Astrocyte of the cerebellum (primary cell): ENCODE data around the gene FLRT1.
A peak's percentile ranks its signal among the peaks of the same experiment; 100 is the strongest.

Experiments used
- DNase-seq: peaks from one replicate; pipeline ENCODE4 v3.0.0-alpha.2; 2011; ENCODE audit warnings: low read depth
- H3K4me3 ChIP-seq: 2 replicates; pipeline ENCODE4 v1.5.1; 2011; ENCODE audit warnings: mild to moderate bottlenecking, low read depth, low read length, moderate library complexity
- CTCF ChIP-seq: IDR thresholded peaks from 2 replicates; pipeline ENCODE4 v1.5.1; 2012; ENCODE audit warnings: low read length, low read depth, moderate library complexity, mild to moderate bottlenecking; ENCODE audit errors: missing control alignments
- in situ Hi-C: cut with HindIII; loops from 2 replicates; pipeline ENCODE4 v1.10.0; 2017; ENCODE audit warnings: low sequenced_read_pairs

Gene FLRT1

DNA sequence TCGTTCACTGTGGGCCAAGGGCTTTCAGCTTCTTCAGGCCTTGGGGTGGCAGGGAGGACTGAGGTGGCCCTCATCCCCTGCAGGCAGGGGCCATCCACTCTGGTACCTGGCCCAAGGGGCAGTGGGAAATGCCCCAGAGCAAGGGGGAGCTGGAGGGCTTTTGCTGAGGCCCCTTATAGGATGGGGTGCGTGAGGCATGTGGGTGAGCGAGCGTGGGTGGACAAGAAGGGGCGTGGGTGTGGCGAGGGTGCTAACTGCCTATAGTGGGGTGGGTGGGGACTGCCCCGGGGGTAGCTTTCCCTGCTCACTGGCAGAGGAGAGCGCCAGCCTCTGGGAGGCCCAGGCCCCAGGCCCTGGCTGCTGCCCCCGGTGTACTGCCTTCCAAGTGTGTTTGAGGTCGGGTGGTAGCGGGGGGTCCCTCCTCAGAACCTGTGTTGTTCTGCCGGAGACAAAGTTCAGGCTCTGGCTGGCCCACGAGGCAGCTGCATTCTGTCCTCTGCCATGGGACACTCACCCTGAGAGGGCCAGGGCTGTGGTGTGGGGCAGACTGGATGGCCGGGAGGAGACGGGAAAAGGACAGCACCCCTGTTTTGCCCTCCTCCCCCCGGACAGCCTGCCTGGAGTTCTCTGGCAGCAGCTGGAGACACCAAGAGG, 3.4 kb downstream of the FLRT1 start:
- DNase-seq, result no peak
- TF ChIP-seq CTCF, result no peak
- in situ Hi-C loops, result no loop called here
- no peak overlapping the region for H3K4me3 ChIP-seq

GRCh38 chr11:64040684-64041322, 5.1 kb downstream of the FLRT1 start:
- TF ChIP-seq CTCF, result peak; percentile 53

GRCh38 chr11:64041846-64042245, 6.1 kb downstream of the FLRT1 start:
- H3K4me3 ChIP-seq, result no peak overlapping the region
- no peak for DNase-seq
- no peak for TF ChIP-seq CTCF
- in situ Hi-C loops, result no loop called here

More at GRCh38 chr11:64040684-64041322, 5.1 kb downstream of the FLRT1 start:
- no peak overlapping the region for H3K4me3 ChIP-seq
- in situ Hi-C loops, result no loop called here
- DNase-seq, result no peak

- no peak for TF ChIP-seq CTCF
- in situ Hi-C loops, result no loop called here
Observed at GRCh38 chr11:64042301-64042700, 6.6 kb downstream of the FLRT1 start.

GRCh38 chr11:64043545-64043944, 7.8 kb downstream of the FLRT1 start:
- TF ChIP-seq CTCF, result no peak
- no peak overlapping the region for H3K4me3 ChIP-seq
- DNase-seq, result no peak
- in situ Hi-C loops, result no loop called here

More at GRCh38 chr11:64042301-64042700, 6.6 kb downstream of the FLRT1 start:
- no peak for DNase-seq
- no peak overlapping the region for H3K4me3 ChIP-seq

DNA sequence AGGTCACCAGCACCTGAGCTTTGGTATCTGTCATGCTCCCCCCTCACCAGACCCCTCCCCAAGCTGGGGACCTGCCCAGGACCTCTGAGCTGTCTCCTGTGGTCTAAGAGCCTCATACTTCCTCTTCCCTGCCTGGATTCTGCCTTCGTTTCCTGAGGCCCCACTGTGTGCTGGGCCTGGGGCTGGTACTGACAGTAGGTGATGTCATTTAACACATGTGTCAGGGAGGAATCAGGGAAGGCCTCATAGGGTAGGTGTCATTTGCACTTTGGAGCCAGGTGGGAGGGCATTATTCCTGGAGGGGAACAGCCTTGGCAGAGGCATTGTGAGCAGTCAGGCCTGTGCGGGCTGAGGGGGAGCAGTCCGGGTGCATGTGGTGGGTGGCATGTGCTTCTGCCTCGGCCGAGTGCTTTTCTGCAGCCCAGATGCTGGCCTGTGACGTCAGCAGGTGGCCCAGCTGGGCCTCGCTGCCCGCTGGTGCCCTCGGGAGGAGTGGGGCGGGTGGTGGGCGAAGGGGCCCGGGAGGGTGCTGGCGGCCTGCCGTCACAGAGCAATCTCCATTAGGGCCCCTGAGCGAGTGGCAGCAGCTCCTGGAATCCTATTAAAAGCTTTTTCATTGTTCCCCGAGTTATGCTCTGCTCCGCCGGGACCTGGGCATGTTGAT, 9.1 kb downstream of the FLRT1 start:
- DNase-seq, result no peak
- no peak overlapping the region for H3K4me3 ChIP-seq
- in situ Hi-C loops, result no loop called here
- TF ChIP-seq CTCF, result no peak
